ENCODE results near the gene RNU2-1. TPM values are rescaled to one million over a fixed set of nuclear protein-coding genes. Genes with fewer than 3 reads are reported as not detected.
A peak's percentile ranks its signal among the peaks of the same experiment; 100 is the strongest.

The RNU2-1 gene
- total RNA-seq, 1 donor from 2014 or later: 7,149 TPM

DNA sequence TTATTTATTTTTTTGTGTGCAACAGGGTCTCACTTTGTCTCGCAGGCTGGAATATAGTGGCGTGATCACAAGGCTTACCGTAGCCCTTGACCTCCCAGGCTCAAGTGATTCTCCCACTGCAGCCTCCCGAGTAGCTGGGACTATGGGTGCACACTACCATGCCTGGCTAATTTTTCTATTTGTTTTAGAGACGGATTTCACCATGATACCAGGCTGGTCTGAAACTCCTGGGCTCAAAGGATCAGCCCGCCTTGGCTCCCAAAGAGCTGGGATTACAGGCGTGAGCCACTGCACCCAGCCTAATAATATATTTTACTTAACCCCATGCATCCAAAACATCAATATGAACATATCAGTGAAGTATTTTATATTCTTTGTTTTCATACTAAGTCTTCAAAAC is 7.4 kb downstream of the RNU2-1 start:
- no peak for TF ChIP-seq CTCF (IDR thresholded peaks at IDR 0.05)

GRCh38 chr17:43224146-43224705 is 9.6 kb downstream of the RNU2-1 start:
- no peak for DNase-seq
- no peaks in the 10 kb centered on the region for H3K27me3 Mint-ChIP-seq
- H3K36me3 Mint-ChIP-seq (ENCODE audit: low read depth): peaks cover 40% of the 10 kb centered on the region
- peak overlapping the region; percentile 37 for H3K27ac Mint-ChIP-seq
- ATAC-seq (ENCODE audit: low read depth): no peak
- H3K4me3 Mint-ChIP-seq: no peak overlapping the region
- peaks cover 7% of the 10 kb centered on the region for H3K4me1 Mint-ChIP-seq
- intact Hi-C loops (cut with micrococcal nuclease): no loop called here
- TF ChIP-seq CTCF (IDR thresholded peaks at IDR 0.05): no peak
- ChIA-PET POLR2A (interaction anchor here (2.9 to 15.6 kb wide), 2 partner anchors 91 to 94 kb away, joined by 13 to 359 read pairs; no protein-coding TSS in a partner anchor), CTCF (interaction anchor here (0.6 kb wide), 1 partner anchor 199 kb away, joined by 3 read pairs; the partner anchor contains the start of gene RND2)
- no peaks in the 10 kb centered on the region for H3K9me3 Mint-ChIP-seq

More for the DNA sequence above, 7.4 kb downstream of the RNU2-1 start:
- Mint-ChIP-seq H3K27ac (no peak overlapping the region), H3K4me3 (no peak overlapping the region), H3K36me3 (ENCODE audit: low read depth) (peaks cover 27% of the 10 kb centered on the region), H3K9me3 (no peaks in the 10 kb centered on the region), H3K4me1 (peaks cover 6% of the 10 kb centered on the region), H3K27me3 (no peaks in the 10 kb centered on the region)
- intact Hi-C loops (cut with micrococcal nuclease): no loop called here
- DNase-seq: no peak
- no peak for ATAC-seq (ENCODE audit: low read depth)
- POLR2A ChIA-PET: interaction anchor here (0.6 to 2.9 kb wide), 4 partner anchors 14 to 1502 kb away, joined by 4 to 13 read pairs (median 4); partner anchors contain the start of gene TMEM106A
- CTCF ChIA-PET: no interaction called here

- DNase-seq: no peak
- POLR2A ChIA-PET: interaction anchor here (1.3 to 15.6 kb wide), 3 partner anchors 8 to 147 kb away, joined by 4 to 359 read pairs (median 13); partner anchors contain the start of gene TMEM106A
- TF ChIP-seq CTCF (IDR thresholded peaks at IDR 0.05): no peak
- ATAC-seq (ENCODE audit: low read depth): no peak
- no peaks in the 10 kb centered on the region for H3K27me3 Mint-ChIP-seq
- intact Hi-C loops (cut with micrococcal nuclease): no loop called here
- no peak overlapping the region for H3K27ac Mint-ChIP-seq
- peaks cover 69% of the 10 kb centered on the region for H3K36me3 Mint-ChIP-seq (ENCODE audit: low read depth)
- CTCF ChIA-PET: no interaction called here
- no peaks in the 10 kb centered on the region for H3K9me3 Mint-ChIP-seq
- H3K4me3 Mint-ChIP-seq: no peak overlapping the region
- H3K4me1 Mint-ChIP-seq: peaks cover 10% of the 10 kb centered on the region
Observed at GRCh38 chr17:43220511-43221125, 13.2 kb downstream of the RNU2-1 start.

GRCh38 chr17:43219746-43220380 is 13.9 kb downstream of the RNU2-1 start:
- TF ChIP-seq CTCF (IDR thresholded peaks at IDR 0.05): no peak
- no peak overlapping the region for H3K4me3 Mint-ChIP-seq
- no peak for DNase-seq
- ChIA-PET POLR2A (interaction anchor here (1.3 to 15.6 kb wide), 3 partner anchors 8 to 148 kb away, joined by 4 to 359 read pairs (median 13); partner anchors contain the start of gene TMEM106A), CTCF (no interaction called here)
- H3K27ac Mint-ChIP-seq: no peak overlapping the region
- H3K9me3 Mint-ChIP-seq: no peaks in the 10 kb centered on the region
- no peak for ATAC-seq (ENCODE audit: low read depth)
- peaks cover 75% of the 10 kb centered on the region for H3K36me3 Mint-ChIP-seq (ENCODE audit: low read depth)
- intact Hi-C loops (cut with micrococcal nuclease): no loop called here
- H3K27me3 Mint-ChIP-seq: no peaks in the 10 kb centered on the region
- H3K4me1 Mint-ChIP-seq: peaks cover 14% of the 10 kb centered on the region

DNA sequence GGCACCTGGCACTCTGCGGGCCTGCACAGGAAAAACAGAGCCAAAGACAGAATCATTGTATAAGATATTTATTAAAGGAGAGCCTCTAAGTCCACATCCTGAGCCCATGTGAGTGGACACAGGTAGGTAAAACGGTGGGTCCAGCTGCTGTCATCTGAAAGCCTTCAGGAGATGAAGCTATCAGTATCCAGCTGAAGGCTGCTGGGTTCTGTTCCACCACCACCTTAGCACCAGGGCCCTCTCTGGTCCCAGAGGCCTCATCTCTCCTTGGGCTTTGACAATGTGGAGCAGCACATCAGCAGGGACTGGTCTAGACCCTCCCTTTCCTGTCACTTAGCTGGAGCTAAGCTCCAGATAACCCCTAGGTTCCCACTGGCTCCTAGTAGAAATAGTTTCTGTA is 14.8 kb downstream of the RNU2-1 start:
- DNase-seq (no peak), ATAC-seq (ENCODE audit: low read depth) (no peak)
- no peak overlapping the region for H3K4me3 Mint-ChIP-seq
- intact Hi-C loops (cut with micrococcal nuclease): no loop called here
- H3K27ac Mint-ChIP-seq: no peak overlapping the region
- peaks cover 11% of the 10 kb centered on the region for H3K4me1 Mint-ChIP-seq
- ChIA-PET CTCF (no interaction called here), POLR2A (interaction anchor here (15.6 kb wide), 1 partner anchor 99 kb away, joined by 359 read pairs; no protein-coding TSS in a partner anchor)
- H3K27me3 Mint-ChIP-seq: no peaks in the 10 kb centered on the region
- no peak for TF ChIP-seq CTCF (IDR thresholded peaks at IDR 0.05)
- H3K9me3 Mint-ChIP-seq: no peaks in the 10 kb centered on the region
- H3K36me3 Mint-ChIP-seq (ENCODE audit: low read depth): peaks cover 70% of the 10 kb centered on the region

Data from activated B cell treated with CpG ODN at 0.5 μM for 24 hours (primary cell).